HG03108 (cell line): ENCODE results near the gene IL36A.

Source experiments
- ATAC-seq: cut with Tn5 transposase; IDR thresholded peaks from one replicate; pipeline ENCODE4 v1.9.1; 2021; ENCODE audit warnings: moderate library complexity; ENCODE audit not compliant: unreplicated experiment

The IL36A gene

GRCh38 chr2:113005030-113005509, at the start of gene IL36A:
Gene IL36A (plus strand): TSS chr2:113005459. CDS start chr2:113005872, 413 bp downstream.
- ATAC-seq: no peak

- no peak for ATAC-seq
These were observed 47.7 kb upstream of the IL36A start for GRCh38 chr2:112957511-112957910.

GRCh38 chr2:112958428-112959108, 46.7 kb upstream of the IL36A start:
- no peak for ATAC-seq

GRCh38 chr2:112959109-112959812, 46.0 kb upstream of the IL36A start:
- no peak for ATAC-seq

- ATAC-seq: no peak
These were observed 44.9 kb upstream of the IL36A start for GRCh38 chr2:112960230-112960825.

GRCh38 chr2:112962308-112963175, 42.7 kb upstream of the IL36A start:
- no peak for ATAC-seq

GRCh38 chr2:112967023-112967422, 38.2 kb upstream of the IL36A start:
- no peak for ATAC-seq

- no peak for ATAC-seq
These were observed 32.7 kb upstream of the IL36A start for GRCh38 chr2:112972423-112973086.

GRCh38 chr2:112973156-112973555, 32.1 kb upstream of the IL36A start:
- ATAC-seq: no peak

- ATAC-seq: no peak
These were observed 27.7 kb upstream of the IL36A start, which contains the start of gene IL36G for GRCh38 chr2:112977559-112978056. Gene IL36G (plus strand): TSS chr2:112978006. CDS start chr2:112978639, 633 bp downstream.

- no peak for ATAC-seq
These were observed 25.5 kb upstream of the IL36A start for GRCh38 chr2:112979731-112980130.

GRCh38 chr2:112980537-112980936, 24.7 kb upstream of the IL36A start:
- ATAC-seq: no peak

GRCh38 chr2:112985090-112985489, 20.2 kb upstream of the IL36A start:
- ATAC-seq: no peak

GRCh38 chr2:112989611-112990010, 15.6 kb upstream of the IL36A start:
- no peak for ATAC-seq

- ATAC-seq: no peak
These were observed 11.4 kb upstream of the IL36A start for GRCh38 chr2:112993831-112994230.

GRCh38 chr2:112994648-112995047, 10.6 kb upstream of the IL36A start:
- ATAC-seq: no peak

- ATAC-seq: no peak
These were observed 9.8 kb upstream of the IL36A start for GRCh38 chr2:112995346-112995920.

- no peak for ATAC-seq
These were observed 8.6 kb upstream of the IL36A start for GRCh38 chr2:112996635-112997034.

- ATAC-seq: no peak
These were observed 8.1 kb upstream of the IL36A start for GRCh38 chr2:112997151-112997550.

GRCh38 chr2:113000436-113000835, 4.8 kb upstream of the IL36A start:
- ATAC-seq: no peak
